A549 (cell line): Measurements from ENCODE around the gene DNAH17. TPM values are rescaled to one million over a fixed set of nuclear protein-coding genes. Genes with fewer than 3 reads are reported as not detected.
A peak's percentile ranks its signal among the peaks of the same experiment; 100 is the strongest.

Experiments used
- ATAC-seq, 2 experiments: fragments of 200-7000 bp in 1 of 2; fragments of >200 bp in 1 of 2; cut with Nextera tagmentation in 1 of 2; cut with Tn5 transposase in 1 of 2; 3 replicates each; pipeline versions ENCODE4 v1.8.0 to v1.9.1; 2018 to 2020; ENCODE audit warnings: mild to moderate bottlenecking in 1 of 2, moderate library complexity in 1 of 2
- CTCF ChIA-PET: fragments of 300-600 bp; sonication (Branson Sonifier 250); formaldehyde crosslinking; extraction: SDS; loops from one replicate; lab custom pipeline; 2021; ENCODE audit warnings: antibody characterized with exemption, inconsistent platforms; lab: Yijun Ruan, JAX
- POLR2A ChIA-PET: fragments of 350-600 bp; formaldehyde crosslinking; extraction: SDS; loops from one replicate; lab custom pipeline; 2021; ENCODE audit warnings: antibody characterized with exemption, inconsistent platforms; lab: Yijun Ruan, JAX
- DNase-seq, 2 experiments: peaks; one replicate each; pipeline versions ENCODE4 v3.0.0 to v3.0.0-alpha.2; 2011 to 2016; ENCODE audit warnings: low read depth in 1 of 2, low spot score in 1 of 2
- FAIRE-seq: peaks from 2 replicates; lab custom pipeline; 2011; peaks lifted over from hg19 to GRCh38; lab: Jason Lieb, UNC
- H3K27ac ChIP-seq, 2 experiments: fragments of >200 bp; sonication (Bioruptor Twin); formaldehyde crosslinking; 3 replicates each; pipeline ENCODE4 v1.5.1; 2016 to 2017
- H3K4me1 ChIP-seq: fragments of >200 bp; sonication (Bioruptor Twin); formaldehyde crosslinking; 3 replicates; pipeline ENCODE4 v1.6.1; 2016
- H3K4me2 ChIP-seq: fragments of >200 bp; sonication (Bioruptor Twin); formaldehyde crosslinking; 3 replicates; pipeline ENCODE4 v1.6.1; 2016
- H3K4me3 ChIP-seq: fragments of >200 bp; sonication (Bioruptor Twin); formaldehyde crosslinking; 3 replicates; pipeline ENCODE4 v1.5.1; 2016
- H3K9me3 ChIP-seq: fragments of >200 bp; sonication (Bioruptor Twin); formaldehyde crosslinking; 3 replicates; pipeline ENCODE4 v1.6.1; 2016
- CEBPB ChIP-seq, 2 experiments: fragments of >200 bp in 1 of 2; sonication (Bioruptor Twin) in 1 of 2; formaldehyde crosslinking in 1 of 2; IDR thresholded peaks; 2 replicates each; pipeline ENCODE4 v1.6.1; 2012 to 2016
- CHD2 ChIP-seq: fragments of 150-350 bp; IDR thresholded peaks from 2 replicates; pipeline ENCODE4 v1.6.1; 2014; ENCODE audit warnings: low read length; ENCODE audit not compliant: partially characterized antibody
- CTCF ChIP-seq: fragments of >200 bp; sonication (Bioruptor Twin); formaldehyde crosslinking; IDR thresholded peaks from 3 replicates; pipeline ENCODE4 v1.5.1; 2016
- EHF ChIP-seq: fragments of 250-450 bp; sonication (Bioruptor Pico); IDR thresholded peaks from 2 replicates; pipeline ENCODE4 v1.5.0; 2020; ENCODE audit warnings: mild to moderate bottlenecking
- EHMT2 ChIP-seq: fragments of 200-600 bp; sonication (generic); IDR thresholded peaks from 2 replicates; pipeline ENCODE4 v1.6.1; 2016; ENCODE audit warnings: antibody characterized with exemption, low read depth, mild to moderate bottlenecking, moderate library complexity
- ELK1 ChIP-seq: fragments of 150-350 bp; IDR thresholded peaks from 2 replicates; pipeline ENCODE4 v1.6.1; 2014; ENCODE audit warnings: low read depth, mild to moderate bottlenecking, low read length
- EP300 ChIP-seq, 2 experiments: fragments of >200 bp; sonication (Bioruptor Twin); formaldehyde crosslinking; IDR thresholded peaks; 2 replicates in 1 of 2; 3 replicates in 1 of 2; pipeline ENCODE4 v1.6.1; 2016 to 2017
- ESRRA ChIP-seq: fragments of 150-350 bp; IDR thresholded peaks from 2 replicates; pipeline ENCODE4 v1.6.1; 2014; ENCODE audit warnings: mild to moderate bottlenecking, low read length, borderline replicate concordance
- FOXS1 ChIP-seq: fragments of 250-450 bp; sonication (Bioruptor Pico); IDR thresholded peaks from 2 replicates; pipeline ENCODE4 v1.5.0; 2020; ENCODE audit warnings: mild to moderate bottlenecking, moderate library complexity
- GATA3 ChIP-seq: IDR thresholded peaks from 2 replicates; pipeline ENCODE4 v1.6.1; 2012; ENCODE audit warnings: borderline replicate concordance
- HES2 ChIP-seq: fragments of >200 bp; sonication (Bioruptor Twin); formaldehyde crosslinking; IDR thresholded peaks from 2 replicates; pipeline ENCODE4 v1.6.1; 2016
- HEYL ChIP-seq: fragments of 250-450 bp; sonication (Bioruptor Pico); IDR thresholded peaks from 2 replicates; pipeline ENCODE4 v1.8.0; 2021; ENCODE audit warnings: mild to moderate bottlenecking, moderate library complexity
- HOXA7 ChIP-seq: fragments of 250-450 bp; sonication (Bioruptor Pico); IDR thresholded peaks from 2 replicates; pipeline ENCODE4 v1.5.0; 2020; ENCODE audit warnings: mild to moderate bottlenecking, moderate library complexity
- JUNB ChIP-seq: fragments of >200 bp; sonication (Bioruptor Twin); formaldehyde crosslinking; IDR thresholded peaks from 2 replicates; pipeline ENCODE4 v1.6.1; 2016
- MAFK ChIP-seq: fragments of 450-650 bp; IDR thresholded peaks from 2 replicates; pipeline ENCODE4 v1.6.1; 2014; ENCODE audit not compliant: partially characterized antibody
- MYC ChIP-seq: IDR thresholded peaks from 2 replicates; pipeline ENCODE4 v1.6.1; 2012; ENCODE audit warnings: mild to moderate bottlenecking, inconsistent platforms, low read length, improper control_type of control experiment, borderline replicate concordance
- NFE2L2 ChIP-seq: fragments of 150-350 bp; conservative IDR thresholded peaks from 2 replicates; pipeline ENCODE4 v1.6.1; 2014; ENCODE audit warnings: low read length
- NPAS2 ChIP-seq: fragments of 250-450 bp; sonication (Bioruptor Pico); IDR thresholded peaks from 2 replicates; pipeline ENCODE4 v1.8.0; 2022; ENCODE audit warnings: mild to moderate bottlenecking, moderate library complexity, borderline replicate concordance
- NR3C1 ChIP-seq: fragments of >200 bp; sonication (Bioruptor Twin); formaldehyde crosslinking; IDR thresholded peaks from 3 replicates; pipeline ENCODE4 v1.6.1; 2017
- PHF8 ChIP-seq: fragments of 200-600 bp; sonication (generic); IDR thresholded peaks from 2 replicates; pipeline ENCODE4 v1.6.1; 2016; ENCODE audit warnings: low read depth, mild to moderate bottlenecking, antibody characterized with exemption, moderate library complexity, borderline replicate concordance
- POLR2A ChIP-seq: IDR thresholded peaks from 2 replicates; pipeline ENCODE4 v1.6.1; 2012; ENCODE audit warnings: mild to moderate bottlenecking, low read length
- RAD21 ChIP-seq, 2 experiments: fragments of >200 bp in 1 of 2; sonication (Bioruptor Twin) in 1 of 2; formaldehyde crosslinking in 1 of 2; IDR thresholded peaks in 1 of 2; conservative IDR thresholded peaks in 1 of 2; 2 replicates in 1 of 2; 3 replicates in 1 of 2; pipeline ENCODE4 v1.6.1; 2012 to 2018; ENCODE audit warnings: inconsistent platforms in 1 of 2
- SREBF2 ChIP-seq: fragments of 450-650 bp; IDR thresholded peaks from 2 replicates; pipeline ENCODE4 v1.6.1; 2014; ENCODE audit warnings: mild to moderate bottlenecking, moderate library complexity
- TFCP2L1 ChIP-seq: fragments of 250-450 bp; sonication (Bioruptor Pico); IDR thresholded peaks from 2 replicates; pipeline ENCODE4 v1.5.0; 2021; ENCODE audit warnings: mild to moderate bottlenecking
- ZC3H11A ChIP-seq: fragments of 450-650 bp; IDR thresholded peaks from 2 replicates; pipeline ENCODE4 v1.6.1; 2014; ENCODE audit warnings: antibody characterized with exemption, mild to moderate bottlenecking
- ZNF302 ChIP-seq: fragments of 250-450 bp; sonication (Bioruptor Pico); IDR thresholded peaks from 2 replicates; pipeline ENCODE4 v1.9.0; 2021; ENCODE audit warnings: inconsistent platforms, mild to moderate bottlenecking, moderate library complexity
- WGBS: methylation state at CpG from one replicate; pipeline ENCODE4 v1.1.6; 2017; ENCODE audit errors: missing lambda C conversion rate; 5-methylcytosine and 5-hydroxymethylcytosine counted together
- polyA plus RNA-seq, 4 experiments: library from polyadenylated mRNA; depleted of rRNA in 3 of 4; stranded (reverse); fragments of >200 nt; fragmentation: RNase III in 1 of 4; extraction: RNeasy Plus Mini Kit Qiagen cat#74134 plus additional on column Dnase treatment in 1 of 4; gene quantifications; 2 replicates in 3 of 4; 3 replicates in 1 of 4; pipeline ENCODE4 v1.2.3, GENCODE V29; 2011 to 2017
- TF ChIP-seq, protein P1 (sequence below): IDR thresholded peaks from 2 replicates; pipeline ENCODE4 v1.6.1; 2012
- TF ChIP-seq, protein P2 (sequence below): fragments of 250-450 bp; sonication (Bioruptor Pico); IDR thresholded peaks from 2 replicates; pipeline ENCODE4 v1.5.0; 2021; ENCODE audit warnings: mild to moderate bottlenecking, moderate library complexity, borderline replicate concordance

The DNAH17 gene
- polyA plus RNA-seq, 2 of the 4 experiments (the other 2 are of a cell fraction), result 0.21 to 0.26 TPM

DNA sequence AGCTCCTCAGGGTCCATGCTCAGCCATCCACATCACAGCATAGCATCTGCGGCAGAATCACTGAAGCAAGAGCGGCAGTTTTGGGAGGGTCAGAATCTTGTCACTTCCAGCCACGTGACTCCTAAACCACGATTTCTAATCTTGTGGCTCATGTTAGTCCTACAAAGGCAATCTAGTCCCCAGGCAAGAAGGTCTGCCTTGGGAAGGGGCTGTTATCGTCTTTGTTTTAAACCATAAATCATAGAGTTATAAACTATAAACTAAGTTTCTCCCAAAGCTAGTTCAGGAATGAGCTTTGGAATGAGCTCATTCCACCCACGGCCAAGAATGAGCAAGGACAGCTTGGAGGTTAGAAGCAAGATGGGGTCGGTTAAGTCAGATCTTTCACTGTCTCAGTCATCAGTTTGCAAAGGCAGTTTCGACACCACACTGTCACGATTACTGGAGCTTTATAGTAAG, 20.8 kb upstream of the DNAH17 start:
- ATAC-seq (no peak), DNase-seq (no peak), FAIRE-seq (no peak)
- Histone ChIP-seq H3K4me1 (peaks cover 74% of the 10 kb centered on the region), H3K27ac (peak overlapping the region; percentile 94 to 99), H3K4me3 (no peak overlapping the region), H3K4me2 (no peak overlapping the region), H3K9me3 (no peaks in the 10 kb centered on the region; the same call in 2 of the 3 replicates)
- ChIA-PET CTCF (interaction anchor here (0.7 to 14.1 kb wide), 6 partner anchors 9 to 344 kb away, joined by 3 to 126 read pairs (median 10); no protein-coding TSS in a partner anchor), POLR2A (no interaction called here)
- no peak for TF ChIP-seq RAD21 (conservative IDR thresholded peaks at IDR 0.05 in 1 of 2, IDR thresholded peaks at IDR 0.05 in 1 of 2)
- TF ChIP-seq CHD2, result no peak
- no peak for TF ChIP-seq MAFK
- TF ChIP-seq NFE2L2, result no peak
- no peak for TF ChIP-seq PHF8
- TF ChIP-seq TFCP2L1 (CRISPR knock-in tag), result no peak
- no peak for TF ChIP-seq JUNB
- TF ChIP-seq HEYL, result no peak
- no peak for TF ChIP-seq CEBPB (IDR thresholded peaks at IDR 0.05)
- no peak for TF ChIP-seq ELK1
- TF ChIP-seq HES2, result no peak
- no peak for TF ChIP-seq ZNF302 (CRISPR knock-in tag)
- TF ChIP-seq, protein P1, sequence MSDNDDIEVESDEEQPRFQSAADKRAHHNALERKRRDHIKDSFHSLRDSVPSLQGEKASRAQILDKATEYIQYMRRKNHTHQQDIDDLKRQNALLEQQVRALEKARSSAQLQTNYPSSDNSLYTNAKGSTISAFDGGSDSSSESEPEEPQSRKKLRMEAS, result no peak
- TF ChIP-seq ESRRA, result no peak
- TF ChIP-seq SREBF2, result no peak
- TF ChIP-seq NPAS2, result no peak
- no peak for TF ChIP-seq FOXS1 (CRISPR knock-in tag)
- TF ChIP-seq CTCF, result no peak
- WGBS, result 89% methylated on average over 9 of the region's 9 CpGs

GRCh38 chr17:78596871-78597764, 19.9 kb upstream of the DNAH17 start:
- H3K27ac ChIP-seq, result peak overlapping the region; percentile 94 to 99
- no peaks in the 10 kb centered on the region; the same call in 2 of the 3 replicates for H3K9me3 ChIP-seq
- peak overlapping the region; percentile 41 for H3K4me2 ChIP-seq
- 79% methylated on average over 12 of the region's 12 CpGs for WGBS
- FAIRE-seq (no peak), DNase-seq (no peak), ATAC-seq (no peak)
- POLR2A ChIA-PET, result no interaction called here
- H3K4me1 ChIP-seq, result peaks cover 71% of the 10 kb centered on the region
- H3K4me3 ChIP-seq, result no peak overlapping the region
- CTCF ChIA-PET, result interaction anchor here (0.7 to 14.1 kb wide), 6 partner anchors 8 to 345 kb away, joined by 3 to 126 read pairs (median 10); no protein-coding TSS in a partner anchor
- no peak for TF ChIP-seq HOXA7 (CRISPR knock-in tag)
- TF ChIP-seq SREBF2, result no peak
- no peak for TF ChIP-seq CEBPB (IDR thresholded peaks at IDR 0.05)
- no peak for TF ChIP-seq ZC3H11A
- TF ChIP-seq NFE2L2, result no peak
- TF ChIP-seq PHF8, result no peak
- no peak for TF ChIP-seq NPAS2
- TF ChIP-seq GATA3, result no peak
- TF ChIP-seq EHMT2, result no peak
- TF ChIP-seq NR3C1, result no peak
- TF ChIP-seq FOXS1 (CRISPR knock-in tag), result no peak
- TF ChIP-seq MYC, result no peak
- TF ChIP-seq EP300 (IDR thresholded peaks at IDR 0.05), result no peak
- no peak for TF ChIP-seq EHF
- TF ChIP-seq, protein P2, sequence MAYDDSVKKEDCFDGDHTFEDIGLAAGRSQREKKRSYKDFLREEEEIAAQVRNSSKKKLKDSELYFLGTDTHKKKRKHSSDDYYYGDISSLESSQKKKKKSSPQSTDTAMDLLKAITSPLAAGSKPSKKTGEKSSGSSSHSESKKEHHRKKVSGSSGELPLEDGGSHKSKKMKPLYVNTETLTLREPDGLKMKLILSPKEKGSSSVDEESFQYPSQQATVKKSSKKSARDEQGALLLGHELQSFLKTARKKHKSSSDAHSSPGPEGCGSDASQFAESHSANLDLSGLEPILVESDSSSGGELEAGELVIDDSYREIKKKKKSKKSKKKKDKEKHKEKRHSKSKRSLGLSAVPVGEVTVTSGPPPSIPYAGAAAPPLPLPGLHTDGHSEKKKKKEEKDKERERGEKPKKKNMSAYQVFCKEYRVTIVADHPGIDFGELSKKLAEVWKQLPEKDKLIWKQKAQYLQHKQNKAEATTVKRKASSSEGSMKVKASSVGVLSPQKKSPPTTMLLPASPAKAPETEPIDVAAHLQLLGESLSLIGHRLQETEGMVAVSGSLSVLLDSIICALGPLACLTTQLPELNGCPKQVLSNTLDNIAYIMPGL (CRISPR knock-in tag), result no peak
- no peak for TF ChIP-seq POLR2A
